Measurements from ENCODE around the gene GRIFIN. TPM values are rescaled to one million over a fixed set of nuclear protein-coding genes. Genes with fewer than 3 reads are reported as not detected.

The GRIFIN gene
- polyA plus RNA-seq, 1 donor (not counting 4 experiments of a cell fraction or from before 2014, with no cell fraction given): not detected

GRCh38 chr7:2513702-2514101, 37.5 kb upstream of the GRIFIN start:
- Histone ChIP-seq H3K27ac (ENCODE audit: control insufficient read depth, insufficient read depth, low read length) (no peak overlapping the region), H3K27me3 (ENCODE audit: control insufficient read depth, extremely low read depth, insufficient read depth, low read length) (peaks cover 10% of the 10 kb centered on the region), H3K4me1 (ENCODE audit: control insufficient read depth, extremely low read depth, insufficient read depth, low read length) (peaks cover 36% of the 10 kb centered on the region), H3K79me2 (ENCODE audit: control insufficient read depth, insufficient read depth, low read length) (no peaks in the 10 kb centered on the region), H3K9ac (ENCODE audit: control insufficient read depth, extremely low read depth, insufficient read depth, low read length) (no peak overlapping the region), H4K20me1 (ENCODE audit: control insufficient read depth, extremely low read depth, insufficient read depth, low read length) (no peaks in the 10 kb centered on the region), H3K4me2 (ENCODE audit: control insufficient read depth, extremely low read depth, insufficient read depth, low read depth, low read length) (no peak overlapping the region), H3K9me1 (ENCODE audit: control insufficient read depth, extremely low read depth, insufficient read depth, low read length) (peaks cover 3% of the 10 kb centered on the region), H3K4me3 (ENCODE audit: control insufficient read depth in 2 of 3, extremely low read depth in 1 of 3, insufficient read depth in 2 of 3, low read depth in 1 of 3, low read length in 3 of 3) (no peak overlapping the region), H3K36me3 (ENCODE audit: control insufficient read depth in 2 of 2, extremely low read depth in 1 of 2, insufficient read depth in 2 of 2, low read length in 2 of 2) (no peaks in the 10 kb centered on the region), H3K9me3 (ENCODE audit: control insufficient read depth, low read depth, low read length) (no peaks in the 10 kb centered on the region), H2AFZ (ENCODE audit: control insufficient read depth, low read length) (no peak overlapping the region)
- no peak for FAIRE-seq
- no peak for DNase-seq (ENCODE audit: low read depth, low spot score)
- dilution Hi-C loops (cut with MboI; ENCODE audit: extremely low pct_ligation_motif_present, low sequenced_read_pairs): no loop called here
- TF ChIP-seq EZH2 (IDR thresholded peaks at IDR 0.05; ENCODE audit: low read length) (no peak), CTCF (optimal IDR thresholded peaks at IDR 0.05 in 1 of 3, IDR thresholded peaks at IDR 0.05 in 1 of 3, conservative IDR thresholded peaks at IDR 0.05 in 1 of 3; ENCODE audit: extremely low read depth in 1 of 3, insufficient read depth in 2 of 3, low read length in 3 of 3) (no peak)

GRCh38 chr7:2512713-2513112, 36.5 kb upstream of the GRIFIN start:
- Histone ChIP-seq H4K20me1 (ENCODE audit: control insufficient read depth, extremely low read depth, insufficient read depth, low read length) (no peaks in the 10 kb centered on the region), H3K9ac (ENCODE audit: control insufficient read depth, extremely low read depth, insufficient read depth, low read length) (no peak overlapping the region), H3K79me2 (ENCODE audit: control insufficient read depth, insufficient read depth, low read length) (no peaks in the 10 kb centered on the region), H3K36me3 (ENCODE audit: control insufficient read depth in 2 of 2, extremely low read depth in 1 of 2, insufficient read depth in 2 of 2, low read length in 2 of 2) (no peaks in the 10 kb centered on the region), H3K9me1 (ENCODE audit: control insufficient read depth, extremely low read depth, insufficient read depth, low read length) (peaks cover 3% of the 10 kb centered on the region), H2AFZ (ENCODE audit: control insufficient read depth, low read length) (no peak overlapping the region), H3K4me1 (ENCODE audit: control insufficient read depth, extremely low read depth, insufficient read depth, low read length) (peaks cover 33% of the 10 kb centered on the region), H3K9me3 (ENCODE audit: control insufficient read depth, low read depth, low read length) (no peaks in the 10 kb centered on the region), H3K27me3 (ENCODE audit: control insufficient read depth, extremely low read depth, insufficient read depth, low read length) (peaks cover 10% of the 10 kb centered on the region), H3K4me2 (ENCODE audit: control insufficient read depth, extremely low read depth, insufficient read depth, low read depth, low read length) (no peak overlapping the region), H3K4me3 (ENCODE audit: control insufficient read depth in 2 of 3, extremely low read depth in 1 of 3, insufficient read depth in 2 of 3, low read depth in 1 of 3, low read length in 3 of 3) (no peak overlapping the region), H3K27ac (ENCODE audit: control insufficient read depth, insufficient read depth, low read length) (no peak overlapping the region)
- DNase-seq (ENCODE audit: low read depth, low spot score): no peak
- dilution Hi-C loops (cut with MboI; ENCODE audit: extremely low pct_ligation_motif_present, low sequenced_read_pairs): no loop called here
- FAIRE-seq: no peak
- TF ChIP-seq CTCF (optimal IDR thresholded peaks at IDR 0.05 in 1 of 3, IDR thresholded peaks at IDR 0.05 in 1 of 3, conservative IDR thresholded peaks at IDR 0.05 in 1 of 3; ENCODE audit: extremely low read depth in 1 of 3, insufficient read depth in 2 of 3, low read length in 3 of 3) (no peak), EZH2 (IDR thresholded peaks at IDR 0.05; ENCODE audit: low read length) (no peak)
